NCI-H510A (cell line): Measurements from ENCODE around the gene TSEN15.
"Not testable (repeated sequence)": the region's sequence is repeated elsewhere in the genome, so short reads cannot be mapped to it uniquely, and the experiment has no call there.

Experiments
- DNase-seq: peaks from one replicate; lab custom pipeline; 2025; lab: John Stamatoyannopoulos, UW

TSEN15 gene

GRCh38 chr1:184053881-184054280, 2.4 kb downstream of the TSEN15 start:
- no peak for DNase-seq

- DNase-seq: no peak
These were observed 5.5 kb downstream of the TSEN15 start for GRCh38 chr1:184056921-184057555.

GRCh38 chr1:184059887-184060286, 8.4 kb downstream of the TSEN15 start:
- DNase-seq: no peak

- no peak for DNase-seq
These were observed 8.8 kb downstream of the TSEN15 start for GRCh38 chr1:184060316-184060715.

- no peak for DNase-seq
These were observed 10.0 kb downstream of the TSEN15 start for GRCh38 chr1:184061396-184062003.

- no peak for DNase-seq
These were observed 11.2 kb downstream of the TSEN15 start for GRCh38 chr1:184062640-184063286.

GRCh38 chr1:184065559-184065958, 14.0 kb downstream of the TSEN15 start:
- no peak for DNase-seq

GRCh38 chr1:184068354-184068753, 16.8 kb downstream of the TSEN15 start:
- DNase-seq: no peak

- DNase-seq: no peak
These were observed 18.1 kb downstream of the TSEN15 start for GRCh38 chr1:184069675-184070074.

- DNase-seq: no peak
These were observed 20.8 kb downstream of the TSEN15 start for GRCh38 chr1:184072376-184072775.

GRCh38 chr1:184074383-184074782, 22.9 kb downstream of the TSEN15 start:
- no peak for DNase-seq

- DNase-seq: peak; percentile 9
These were observed 23.8 kb downstream of the TSEN15 start for GRCh38 chr1:184075055-184076029.

GRCh38 chr1:184078564-184079249, 27.2 kb downstream of the TSEN15 start:
- DNase-seq: no peak

GRCh38 chr1:184080309-184080708, 28.8 kb downstream of the TSEN15 start:
- DNase-seq: no peak

- DNase-seq: no peak
These were observed 31.2 kb downstream of the TSEN15 start for GRCh38 chr1:184082541-184083415.

- no peak for DNase-seq
These were observed 34.1 kb downstream of the TSEN15 start for GRCh38 chr1:184085667-184086066.

- DNase-seq: no peak
These were observed 36.5 kb downstream of the TSEN15 start for GRCh38 chr1:184088037-184088436.

- no peak for DNase-seq
These were observed 41.5 kb downstream of the TSEN15 start for GRCh38 chr1:184093071-184093470.

- DNase-seq: no peak
These were observed 44.5 kb downstream of the TSEN15 start for GRCh38 chr1:184096005-184096404.

GRCh38 chr1:184096580-184096979, 45.0 kb downstream of the TSEN15 start:
- not testable (repeated sequence) for DNase-seq

- no peak for DNase-seq
These were observed 49.6 kb downstream of the TSEN15 start for GRCh38 chr1:184101141-184101540.
